Karpas-422 (cell line): ENCODE measurements around the gene RNF215. TPM values are rescaled to one million over a fixed set of nuclear protein-coding genes. Genes with fewer than 3 reads are reported as not detected.

Experiments used
- DNase-seq: peaks from one replicate; pipeline ENCODE4 v3.0.0-alpha.2; 2015
- H2AFZ ChIP-seq: fragments of 200-600 bp; sonication (generic); 2 replicates; pipeline ENCODE4 v1.6.1; 2014; ENCODE audit warnings: antibody characterized with exemption, low read length, mixed read lengths
- H3K27ac ChIP-seq: fragments of 200-600 bp; sonication (generic); 2 replicates; pipeline ENCODE4 v1.5.1; 2014; ENCODE audit warnings: mild to moderate bottlenecking, low read length, moderate library complexity
- H3K27me3 ChIP-seq: fragments of 200-600 bp; sonication (generic); 2 replicates; pipeline ENCODE4 v1.6.1; 2014; ENCODE audit warnings: low read length, mixed read lengths
- H3K36me3 ChIP-seq: fragments of 200-600 bp; sonication (generic); 2 replicates; pipeline ENCODE4 v1.6.1; 2014; ENCODE audit warnings: low read length, mixed read lengths; ENCODE audit not compliant: insufficient read depth
- H3K4me1 ChIP-seq: fragments of 200-600 bp; sonication (generic); 2 replicates; pipeline ENCODE4 v1.6.1; 2014; ENCODE audit warnings: mild to moderate bottlenecking, low read length, mixed read lengths
- H3K4me2 ChIP-seq: fragments of 200-600 bp; sonication (generic); 2 replicates; pipeline ENCODE4 v1.6.1; 2014; ENCODE audit warnings: low read length, low read depth, mild to moderate bottlenecking; ENCODE audit not compliant: poor library complexity, severe bottlenecking
- H3K4me3 ChIP-seq: fragments of 200-600 bp; sonication (generic); 2 replicates; pipeline ENCODE4 v1.5.1; 2014; ENCODE audit warnings: mild to moderate bottlenecking, antibody characterized with exemption, low read length, mixed read lengths
- H3K79me2 ChIP-seq: fragments of 200-600 bp; sonication (generic); 2 replicates; pipeline ENCODE4 v1.6.1; 2014; ENCODE audit warnings: mild to moderate bottlenecking, low read length, mixed read lengths
- H3K9ac ChIP-seq: fragments of 200-600 bp; sonication (generic); 2 replicates; pipeline ENCODE4 v1.6.0; 2014; ENCODE audit warnings: low read length
- H3K9me2 ChIP-seq: fragments of 200-600 bp; sonication (generic), shearing (Covaris generic); replicated peaks from 2 replicates; pipeline ENCODE4 v1.6.0; 2014; ENCODE audit warnings: mild to moderate bottlenecking, low read length, moderate library complexity; ENCODE audit not compliant: insufficient read depth
- H3K9me3 ChIP-seq: fragments of 300-700, 200-600 bp; sonication (generic); 2 replicates; pipeline ENCODE4 v1.6.1; 2014; ENCODE audit warnings: low read length, mixed read lengths
- H4K20me1 ChIP-seq: fragments of 200-600 bp; sonication (generic); 2 replicates; pipeline ENCODE4 v1.6.1; 2014; ENCODE audit warnings: mild to moderate bottlenecking, antibody characterized with exemption, low read length, low read depth; ENCODE audit not compliant: insufficient read depth
- total RNA-seq: library from RNA; depleted of rRNA; stranded (reverse); fragments of >200 nt; shearing (Covaris generic); gene quantifications from 2 replicates; pipeline ENCODE4 v1.2.3, GENCODE V29; 2014; ENCODE audit warnings: low replicate concordance

RNF215 gene
- total RNA-seq, 1 experiment from 2014 or later: 4.0 TPM

DNA sequence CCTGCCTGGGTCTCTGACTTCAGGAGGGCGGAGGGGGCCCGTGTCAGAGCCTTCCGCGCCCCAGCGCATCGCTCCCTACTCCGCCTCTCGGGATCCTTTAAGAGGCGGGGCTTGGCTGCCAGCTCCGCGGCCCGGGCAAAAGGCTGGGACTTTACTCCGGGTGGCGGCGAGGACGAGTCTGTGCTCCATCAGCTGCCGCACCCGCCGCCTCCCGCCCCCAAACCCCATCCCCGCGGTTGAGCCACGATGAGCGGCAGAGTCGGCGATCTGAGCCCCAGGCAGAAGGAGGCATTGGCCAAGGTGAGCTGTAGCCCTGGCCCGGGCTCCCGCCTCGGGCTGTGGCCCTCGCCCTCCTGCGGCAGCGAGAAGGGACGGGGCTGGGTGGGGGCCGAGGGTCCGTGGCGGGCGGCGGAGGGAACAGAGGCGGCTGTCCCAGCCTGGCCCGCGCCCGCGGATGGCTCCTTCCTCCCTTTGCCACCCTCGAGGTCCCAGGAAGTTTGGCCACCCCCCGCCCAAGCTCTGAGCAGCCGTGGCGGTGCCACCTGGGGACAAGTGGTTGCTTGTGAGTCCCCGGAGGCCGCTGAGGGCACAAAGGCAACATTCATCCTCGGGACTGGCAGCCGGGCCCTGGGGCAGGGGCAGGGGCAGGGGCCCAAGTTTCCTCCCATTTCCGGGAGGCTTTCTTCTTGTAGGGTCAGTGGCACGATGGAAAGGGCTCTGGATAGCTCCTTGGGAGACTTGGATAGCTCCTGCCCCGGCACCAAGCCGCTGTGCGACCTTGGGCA, 9.9 kb upstream of the RNF215 start, which contains the start of gene SEC14L2:
Gene SEC14L2 (plus strand): TSS at position 148 of the 785 bp plus-strand sequence. CDS start 99 bp downstream, at position 247.
- peak; percentile 75 for DNase-seq
- H2AFZ ChIP-seq: no peak within 1 kb of the TSS
- no peaks in the 10 kb centered on the region for H3K9me3 ChIP-seq
- H4K20me1 ChIP-seq: no peaks in the 10 kb centered on the region
- peak within 1 kb of the TSS; percentile 79 for H3K4me2 ChIP-seq
- peak within 1 kb of the TSS; percentile 56 for H3K27ac ChIP-seq
- H3K27me3 ChIP-seq: no peaks in the 10 kb centered on the region
- H3K36me3 ChIP-seq: 0 out of 2 replicates have a peak, but pooled peaks cover 4% of the 10 kb centered on the region
- peak within 1 kb of the TSS; percentile 73 for H3K9ac ChIP-seq
- no peaks in the 10 kb centered on the region for H3K9me2 ChIP-seq
- H3K4me3 ChIP-seq: peak within 1 kb of the TSS; percentile 66
- H3K79me2 ChIP-seq: peaks cover 24% of the 10 kb centered on the region
- H3K4me1 ChIP-seq: peaks cover 31% of the 10 kb centered on the region

DNA sequence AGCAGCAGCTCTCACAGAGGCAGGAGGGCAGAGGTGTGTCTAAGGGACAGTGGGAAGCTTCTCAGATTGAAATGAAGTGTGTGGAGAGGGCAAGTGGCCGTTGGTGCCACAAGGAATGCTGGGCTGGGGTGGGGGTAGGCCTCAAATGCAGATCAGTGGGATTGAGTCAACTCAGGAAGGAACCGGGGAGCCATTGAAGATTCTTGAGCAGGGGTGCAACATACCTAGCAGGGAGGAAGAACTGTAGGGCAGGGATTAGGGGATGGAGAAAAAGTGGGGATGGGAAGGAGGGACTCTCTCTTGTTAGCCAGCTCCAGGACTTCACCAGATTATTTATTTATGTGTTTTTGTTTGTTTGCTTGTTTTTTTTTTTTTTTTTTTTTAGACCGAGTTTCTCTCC, 6.7 kb upstream of the RNF215 start:
- no peaks in the 10 kb centered on the region for H3K9me3 ChIP-seq
- H3K36me3 ChIP-seq: no peaks in the 10 kb centered on the region
- H3K9me2 ChIP-seq: no peaks in the 10 kb centered on the region
- peaks cover 19% of the 10 kb centered on the region for H3K79me2 ChIP-seq
- H3K27me3 ChIP-seq: no peaks in the 10 kb centered on the region
- DNase-seq: no peak
- H3K4me1 ChIP-seq: peaks cover 53% of the 10 kb centered on the region
- no peaks in the 10 kb centered on the region for H4K20me1 ChIP-seq
- H3K4me3 ChIP-seq: no peak overlapping the region
- no peak overlapping the region for H3K9ac ChIP-seq
- peak overlapping the region; percentile 66; the same call in 1 of the 2 replicates for H2AFZ ChIP-seq
- H3K27ac ChIP-seq: peak overlapping the region; percentile 90
- no peak overlapping the region for H3K4me2 ChIP-seq

DNA sequence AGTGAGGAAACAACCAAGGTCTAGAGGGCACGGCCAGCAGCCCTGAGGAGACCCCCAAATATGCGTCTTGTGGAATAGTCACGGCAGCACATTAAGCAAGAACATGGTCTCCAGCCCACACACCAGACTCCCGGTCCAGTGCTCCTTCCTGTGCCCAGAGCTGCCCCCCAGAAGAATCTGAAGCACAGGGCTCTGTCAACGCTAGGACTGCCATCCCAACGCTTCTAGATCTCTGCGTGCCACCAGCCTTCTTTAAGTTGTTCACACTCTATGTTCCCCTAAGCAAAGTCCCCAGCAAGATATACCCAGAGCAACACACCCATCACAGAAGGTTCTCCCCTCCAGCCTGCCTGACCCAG, 6.1 kb upstream of the RNF215 start:
- Histone ChIP-seq H3K9ac (peak overlapping the region; percentile 72), H3K27me3 (no peaks in the 10 kb centered on the region), H3K4me1 (peaks cover 49% of the 10 kb centered on the region), H3K36me3 (no peaks in the 10 kb centered on the region), H4K20me1 (no peaks in the 10 kb centered on the region), H3K4me3 (peak overlapping the region; percentile 52), H3K79me2 (peaks cover 13% of the 10 kb centered on the region), H3K27ac (peak overlapping the region; percentile 90), H2AFZ (peak overlapping the region; percentile 76; the same call in 1 of the 2 replicates), H3K4me2 (peak overlapping the region; percentile 65), H3K9me2 (no peaks in the 10 kb centered on the region), H3K9me3 (no peaks in the 10 kb centered on the region)
- DNase-seq: no peak

DNA sequence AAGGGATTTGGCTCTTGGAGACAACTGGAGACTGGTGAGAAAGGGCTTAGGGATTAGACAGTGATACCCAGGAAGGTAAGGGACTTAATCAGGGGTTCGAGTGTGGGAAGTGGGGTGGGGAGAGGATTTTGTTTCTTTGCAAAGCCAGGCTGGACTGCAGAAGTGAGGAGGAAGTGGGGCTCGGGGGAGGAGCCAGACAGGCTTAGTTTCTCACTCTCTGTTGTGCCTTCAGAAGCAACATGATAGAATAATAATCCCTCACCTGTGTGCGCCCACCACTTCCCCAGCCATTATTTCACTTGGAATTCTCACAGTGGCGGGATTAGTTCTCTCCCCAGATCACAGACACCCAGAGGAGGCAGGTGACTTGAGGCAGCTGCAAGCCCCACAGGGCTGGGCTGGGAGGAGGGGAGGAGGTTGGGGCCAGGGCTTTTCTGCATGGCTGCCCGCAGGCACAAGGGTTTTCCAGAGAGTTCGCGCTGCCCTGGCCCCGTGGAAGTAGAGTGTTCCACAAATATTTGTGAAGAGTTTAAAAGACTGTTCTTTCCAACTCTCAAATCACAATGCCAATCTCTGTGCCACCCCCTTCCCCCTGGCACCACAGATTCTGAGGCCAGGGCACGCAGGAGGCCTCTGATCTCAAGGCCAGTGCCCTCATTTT, 5.6 kb upstream of the RNF215 start:
- H3K27ac ChIP-seq: peak overlapping the region; percentile 90
- H4K20me1 ChIP-seq: no peaks in the 10 kb centered on the region
- H2AFZ ChIP-seq: peak overlapping the region; percentile 76; the same call in 1 of the 2 replicates
- H3K36me3 ChIP-seq: no peaks in the 10 kb centered on the region
- H3K9me2 ChIP-seq: no peaks in the 10 kb centered on the region
- H3K9ac ChIP-seq: peak overlapping the region; percentile 72
- no peaks in the 10 kb centered on the region for H3K27me3 ChIP-seq
- H3K4me1 ChIP-seq: peaks cover 44% of the 10 kb centered on the region
- H3K4me2 ChIP-seq: peak overlapping the region; percentile 65
- H3K79me2 ChIP-seq: peaks cover 8% of the 10 kb centered on the region
- DNase-seq: peak; percentile 83
- H3K4me3 ChIP-seq: peak overlapping the region; percentile 52
- no peaks in the 10 kb centered on the region for H3K9me3 ChIP-seq

DNA sequence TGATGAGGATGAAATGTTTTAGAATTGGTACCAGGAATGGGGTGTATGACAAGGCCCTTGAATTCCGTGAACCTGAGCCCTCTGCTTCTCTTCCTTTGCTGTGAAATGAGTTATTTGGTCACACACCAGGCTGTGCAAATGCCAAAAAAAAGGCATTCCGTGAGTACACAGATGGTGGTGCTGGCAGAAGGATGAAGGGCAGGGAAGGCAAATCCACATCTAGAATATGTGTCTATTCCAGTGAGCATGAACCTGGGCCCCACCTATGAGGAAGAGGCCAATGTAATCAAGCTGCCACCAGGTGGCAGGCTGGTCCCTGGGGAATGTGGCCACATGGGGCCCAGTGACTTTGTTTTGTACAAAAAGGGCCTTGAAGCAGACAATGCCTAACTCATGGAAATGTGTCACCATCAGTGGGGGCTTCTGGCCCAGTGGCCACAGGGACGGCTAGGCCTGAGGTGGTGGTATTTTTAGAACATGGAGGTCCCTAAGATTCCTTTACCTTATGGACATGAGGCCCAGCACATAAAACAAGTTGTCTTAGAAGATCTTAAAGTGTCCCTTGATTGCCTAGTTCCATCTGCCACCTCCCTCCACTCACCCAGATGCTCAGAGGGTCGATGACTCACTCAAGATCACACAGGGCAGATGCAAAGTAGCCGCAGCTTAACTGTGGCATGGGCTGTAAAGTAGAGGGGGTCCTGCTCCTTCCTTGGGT, 3.9 kb upstream of the RNF215 start:
- peak overlapping the region; percentile 72 for H3K9ac ChIP-seq
- no peaks in the 10 kb centered on the region for H4K20me1 ChIP-seq
- no peaks in the 10 kb centered on the region for H3K36me3 ChIP-seq
- H3K27me3 ChIP-seq: no peaks in the 10 kb centered on the region
- peak overlapping the region; percentile 90 for H3K27ac ChIP-seq
- H3K9me2 ChIP-seq: no peaks in the 10 kb centered on the region
- DNase-seq: peak; percentile 96
- peaks cover 48% of the 10 kb centered on the region for H3K4me1 ChIP-seq
- no peaks in the 10 kb centered on the region for H3K79me2 ChIP-seq
- peak overlapping the region; percentile 60; the same call in 1 of the 2 replicates for H2AFZ ChIP-seq
- H3K4me3 ChIP-seq: peak overlapping the region; percentile 52; the same call in 1 of the 2 replicates
- H3K9me3 ChIP-seq: no peaks in the 10 kb centered on the region
- peak overlapping the region; percentile 65 for H3K4me2 ChIP-seq

DNA sequence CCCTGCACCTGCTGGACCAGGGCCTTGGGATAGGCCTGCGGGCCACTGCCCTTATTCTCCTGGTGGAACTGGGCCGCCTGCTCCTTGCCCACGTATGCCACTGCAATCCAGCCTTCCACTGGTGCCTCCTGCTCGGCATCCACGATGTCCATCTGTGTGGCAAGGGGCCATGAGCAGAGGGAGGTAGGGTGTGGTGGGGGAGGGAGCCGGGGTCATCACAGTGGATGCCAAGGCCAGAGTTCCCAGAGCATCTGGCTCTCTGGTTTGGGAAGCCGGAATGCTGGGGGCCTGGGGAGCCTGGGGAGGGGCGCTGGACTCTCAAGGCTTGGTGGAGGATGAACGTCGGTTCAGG, 627 bp downstream of the RNF215 start:
- Histone ChIP-seq H4K20me1 (no peaks in the 10 kb centered on the region), H3K4me1 (peaks cover 28% of the 10 kb centered on the region), H3K9ac (peak overlapping the region; percentile 77), H3K27me3 (no peaks in the 10 kb centered on the region), H2AFZ (no peak overlapping the region), H3K36me3 (no peaks in the 10 kb centered on the region), H3K79me2 (no peaks in the 10 kb centered on the region), H3K9me2 (no peaks in the 10 kb centered on the region), H3K9me3 (no peaks in the 10 kb centered on the region), H3K27ac (no peak overlapping the region), H3K4me3 (peak overlapping the region; percentile 67), H3K4me2 (peak overlapping the region; percentile 68)
- no peak for DNase-seq

DNA sequence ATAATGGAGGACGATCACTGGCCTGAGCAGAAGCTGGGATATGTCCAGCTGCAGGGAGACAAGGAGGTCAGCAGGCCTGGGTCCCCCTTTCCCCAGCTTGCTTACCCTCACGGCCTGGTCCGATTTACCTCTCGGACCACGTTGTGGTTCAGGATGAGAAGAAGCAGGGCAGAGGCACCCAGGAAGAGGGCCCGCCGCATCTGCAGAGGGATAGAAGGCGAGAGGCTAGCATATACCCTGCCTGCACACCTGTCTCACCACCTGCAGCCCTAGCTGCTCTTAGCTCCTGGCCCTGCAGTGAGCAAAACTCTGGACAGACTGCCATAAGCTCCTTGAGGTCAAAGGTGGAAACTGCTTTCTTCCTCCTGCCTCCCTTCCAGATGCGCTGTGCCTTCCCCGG, 1.3 kb downstream of the RNF215 start:
- no peak overlapping the region for H3K27ac ChIP-seq
- H3K4me2 ChIP-seq: peak overlapping the region; percentile 68
- peak overlapping the region; percentile 67; the same call in 1 of the 2 replicates for H3K4me3 ChIP-seq
- no peaks in the 10 kb centered on the region for H3K9me3 ChIP-seq
- H4K20me1 ChIP-seq: no peaks in the 10 kb centered on the region
- DNase-seq: no peak
- H3K79me2 ChIP-seq: no peaks in the 10 kb centered on the region
- H2AFZ ChIP-seq: no peak overlapping the region
- no peaks in the 10 kb centered on the region for H3K9me2 ChIP-seq
- H3K9ac ChIP-seq: peak overlapping the region; percentile 77
- H3K4me1 ChIP-seq: peaks cover 22% of the 10 kb centered on the region
- no peaks in the 10 kb centered on the region for H3K36me3 ChIP-seq
- H3K27me3 ChIP-seq: no peaks in the 10 kb centered on the region

DNA sequence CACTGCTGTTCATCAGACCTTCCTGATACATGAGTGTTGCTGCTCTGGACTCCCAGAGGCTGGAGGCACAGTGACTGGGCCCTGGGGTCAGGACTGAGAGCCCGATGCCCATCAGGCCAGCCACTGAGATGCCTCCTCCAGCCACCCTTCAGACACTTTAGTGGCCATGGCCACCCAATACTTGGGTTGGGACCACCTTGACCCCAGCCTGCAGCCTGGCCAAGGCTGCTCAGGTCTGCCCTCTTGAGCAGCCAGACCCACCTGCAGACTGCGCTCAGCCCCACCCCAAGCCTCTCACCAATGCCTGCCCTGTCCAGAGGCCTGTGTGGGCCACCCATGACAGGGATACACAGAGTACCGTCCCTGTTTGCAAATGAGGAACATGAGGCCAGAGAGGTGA, 4.2 kb downstream of the RNF215 start:
- H3K9ac ChIP-seq: no peak overlapping the region
- peaks cover 18% of the 10 kb centered on the region for H3K4me1 ChIP-seq
- no peaks in the 10 kb centered on the region for H4K20me1 ChIP-seq
- H3K36me3 ChIP-seq: no peaks in the 10 kb centered on the region
- H3K27me3 ChIP-seq: no peaks in the 10 kb centered on the region
- H3K79me2 ChIP-seq: no peaks in the 10 kb centered on the region
- no peak overlapping the region for H3K27ac ChIP-seq
- H3K4me3 ChIP-seq: no peak overlapping the region
- no peak for DNase-seq
- no peaks in the 10 kb centered on the region for H3K9me2 ChIP-seq
- no peaks in the 10 kb centered on the region for H3K9me3 ChIP-seq
- H2AFZ ChIP-seq: no peak overlapping the region
- no peak overlapping the region for H3K4me2 ChIP-seq
